Amygdala (tissue), 56 donors: ENCODE data around the gene MAP3K10.
A peak's percentile ranks its signal among the peaks of the same experiment; 100 is the strongest.

ENCODE experiments used
- DNase-seq, 56 donors: peaks; one replicate each; lab custom pipeline; 2025; lab: John Stamatoyannopoulos, UW

MAP3K10 gene

DNA sequence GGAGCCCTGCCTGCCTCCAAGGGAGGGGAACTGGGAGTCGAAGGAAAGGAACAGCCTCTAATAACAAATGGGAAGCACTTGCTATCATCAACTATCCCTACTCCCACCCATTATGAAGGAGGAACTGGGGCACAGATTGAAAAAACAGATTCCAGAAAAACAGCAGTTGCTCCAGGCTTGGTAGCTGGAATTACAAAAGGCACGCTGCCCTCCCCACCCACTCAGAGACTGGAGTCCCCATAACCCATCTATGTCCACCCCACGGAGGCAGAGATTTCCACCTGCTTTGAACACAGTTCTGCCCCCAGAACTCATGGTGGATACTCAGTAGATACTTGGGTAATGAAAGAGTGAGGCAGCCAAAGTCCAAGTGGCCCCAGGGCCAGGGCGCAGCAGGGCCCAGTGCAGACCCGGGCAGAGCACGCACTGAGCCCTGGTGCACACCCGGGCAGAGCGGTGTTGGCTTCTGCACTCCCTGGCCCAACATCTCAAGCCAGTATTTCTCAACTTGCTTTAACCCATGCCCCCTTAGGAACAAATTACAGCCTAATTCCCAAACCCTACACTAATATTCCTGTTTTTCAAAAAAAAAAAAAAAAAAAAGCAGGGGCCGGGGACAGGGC, 54.4 kb downstream of the MAP3K10 start:
- no peak for DNase-seq

GRCh38 chr19:40246292-40247073, 55.3 kb downstream of the MAP3K10 start:
- no peak for DNase-seq

- no peak for DNase-seq
Measured at GRCh38 chr19:40247178-40247577, 56.0 kb downstream of the MAP3K10 start.

DNA sequence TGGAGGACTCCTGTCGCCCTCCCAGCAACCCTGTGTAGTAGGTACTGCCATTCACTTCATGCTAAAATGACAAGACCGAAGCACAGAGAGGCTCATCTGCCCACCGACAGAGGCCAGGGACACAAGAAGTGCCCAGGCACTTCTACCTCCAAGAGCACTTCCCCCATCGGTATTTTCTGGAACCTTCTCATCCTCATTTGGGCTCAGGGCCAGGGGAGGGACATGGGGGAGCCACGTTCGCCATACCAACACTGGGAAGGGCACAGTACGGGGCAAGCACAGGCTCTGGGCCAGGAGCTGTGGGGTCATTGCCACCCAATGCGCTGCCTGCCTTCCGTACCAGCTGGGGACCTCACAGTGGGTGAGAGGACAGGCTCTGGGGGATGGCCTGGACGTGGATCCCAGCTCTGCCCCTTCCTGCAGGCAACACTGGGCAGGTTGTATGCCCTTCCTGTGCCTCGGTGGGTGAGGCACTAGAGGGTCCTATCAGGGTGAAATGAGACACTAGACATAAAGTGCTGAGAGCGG, 56.6 kb downstream of the MAP3K10 start:
- peak in 2 of 56 donors; percentile 11 to 69 for DNase-seq

GRCh38 chr19:40249201-40249600, 58.0 kb downstream of the MAP3K10 start:
- DNase-seq: peak in 1 of 56 donors; percentile 31

DNA sequence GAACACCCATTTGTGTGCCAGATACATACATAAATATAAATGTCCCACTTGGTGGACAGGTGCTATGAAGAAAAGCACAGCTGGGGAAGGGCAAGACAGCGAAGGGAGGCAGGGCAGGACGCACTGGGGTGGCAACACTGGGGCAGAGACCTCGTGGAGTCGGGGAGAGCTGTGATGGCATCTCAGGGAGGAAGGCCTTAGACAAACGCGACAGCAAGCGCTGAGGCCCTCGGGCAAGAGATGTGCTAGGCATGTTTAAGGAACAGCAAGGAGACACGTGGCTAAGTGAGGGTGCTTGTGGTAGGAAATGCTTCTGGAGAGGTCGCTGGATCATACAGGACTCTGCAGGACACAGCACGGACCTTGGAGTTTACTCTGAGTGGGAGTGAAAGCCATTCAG, 58.6 kb downstream of the MAP3K10 start:
- DNase-seq: no peak

DNA sequence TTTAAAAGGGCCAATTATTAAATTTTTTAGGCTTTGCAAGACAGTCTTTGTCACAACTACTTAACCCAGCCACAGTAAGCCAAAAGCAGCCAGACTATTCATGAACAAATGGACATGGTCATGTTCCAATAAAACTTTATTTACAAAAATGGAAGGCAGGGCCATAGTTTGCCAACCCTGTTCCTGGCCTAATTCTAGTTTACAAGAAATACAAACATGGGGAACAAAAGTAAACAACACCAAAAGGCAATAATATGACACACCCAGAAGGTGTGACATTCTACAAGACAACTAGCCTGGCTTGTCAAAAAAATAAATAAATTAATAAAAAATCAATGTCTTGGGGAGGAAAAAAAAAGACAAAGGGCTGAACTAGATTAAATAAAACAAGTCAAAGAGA, 60.0 kb downstream of the MAP3K10 start:
- DNase-seq: no peak

DNA sequence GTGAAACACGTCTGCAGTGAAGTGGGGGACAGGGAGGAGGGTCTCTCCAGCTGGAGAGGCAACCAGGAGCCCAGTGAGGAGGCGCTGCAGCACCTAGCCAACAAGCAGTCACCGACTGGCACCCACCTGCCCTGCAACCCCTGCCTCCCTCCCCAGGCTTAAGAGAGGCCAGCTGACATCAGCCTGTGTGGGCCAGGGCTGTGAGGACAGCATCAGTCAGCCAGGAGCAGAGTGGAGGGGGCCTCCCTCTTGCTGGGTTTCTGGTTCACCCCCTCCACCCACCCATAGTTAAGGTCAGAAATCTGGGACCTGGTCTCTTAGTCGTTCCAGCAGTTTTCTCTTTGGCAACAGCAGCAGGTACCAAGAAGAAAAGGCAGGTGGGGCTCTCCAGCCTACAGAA, 60.8 kb downstream of the MAP3K10 start:
- DNase-seq: no peak

DNA sequence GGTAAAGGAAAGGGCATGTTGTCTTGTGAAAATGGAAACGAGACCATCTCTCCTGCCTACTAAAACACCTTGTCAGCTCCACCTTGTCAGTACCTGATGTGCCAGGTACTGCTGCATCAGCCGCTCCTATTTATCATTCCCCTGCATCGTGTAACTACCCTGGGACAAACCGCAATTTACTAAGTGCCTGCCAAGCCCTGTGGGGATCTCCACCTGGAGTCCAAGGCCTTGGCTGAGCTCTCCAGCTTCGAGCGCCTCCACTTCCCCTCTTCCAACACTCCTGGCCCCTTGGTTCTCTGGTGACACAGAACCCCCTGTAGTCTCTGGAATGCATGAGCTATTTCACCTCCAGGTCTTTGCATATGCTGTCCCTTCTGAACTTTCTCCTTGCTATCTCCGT, 61.2 kb downstream of the MAP3K10 start:
- DNase-seq: no peak

- DNase-seq: no peak
Measured at GRCh38 chr19:40253611-40254092, 62.4 kb downstream of the MAP3K10 start.

DNA sequence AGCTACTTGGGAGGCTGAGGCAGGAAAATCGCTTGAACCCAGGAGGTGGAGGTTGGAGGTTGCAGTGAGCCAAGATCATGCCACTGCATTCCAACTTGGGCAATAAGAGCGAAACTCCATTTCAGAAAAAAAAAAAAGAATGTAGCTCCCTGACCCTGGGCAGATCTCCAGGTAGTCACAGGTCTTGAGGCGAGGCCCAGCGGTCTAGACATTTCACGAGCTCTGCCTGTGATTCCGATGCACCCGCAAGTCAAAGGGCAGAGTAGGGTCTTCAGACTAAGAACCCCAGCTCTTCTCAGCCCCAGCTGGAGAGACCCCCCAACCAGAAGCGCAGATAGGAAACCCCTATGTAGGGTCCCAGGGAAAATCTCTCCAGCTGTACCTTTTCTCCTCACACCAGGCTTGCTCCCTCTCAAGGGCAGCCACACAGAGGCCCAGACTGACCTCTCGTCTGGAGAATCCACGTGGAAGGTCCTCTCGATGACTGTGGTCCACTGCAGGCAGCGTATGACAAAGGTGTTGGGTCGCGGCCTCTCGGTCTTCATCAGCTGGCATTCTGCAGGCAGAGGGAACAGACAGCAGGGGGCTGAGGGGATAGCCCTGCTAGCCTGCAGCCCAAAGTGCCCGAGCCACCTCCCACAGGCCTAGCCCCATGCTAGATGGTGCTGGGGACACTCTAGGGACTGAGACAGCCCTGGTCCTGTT, 63.6 kb downstream of the MAP3K10 start:
- DNase-seq: no peak

GRCh38 chr19:40255619-40256166, 64.5 kb downstream of the MAP3K10 start:
- no peak for DNase-seq

DNA sequence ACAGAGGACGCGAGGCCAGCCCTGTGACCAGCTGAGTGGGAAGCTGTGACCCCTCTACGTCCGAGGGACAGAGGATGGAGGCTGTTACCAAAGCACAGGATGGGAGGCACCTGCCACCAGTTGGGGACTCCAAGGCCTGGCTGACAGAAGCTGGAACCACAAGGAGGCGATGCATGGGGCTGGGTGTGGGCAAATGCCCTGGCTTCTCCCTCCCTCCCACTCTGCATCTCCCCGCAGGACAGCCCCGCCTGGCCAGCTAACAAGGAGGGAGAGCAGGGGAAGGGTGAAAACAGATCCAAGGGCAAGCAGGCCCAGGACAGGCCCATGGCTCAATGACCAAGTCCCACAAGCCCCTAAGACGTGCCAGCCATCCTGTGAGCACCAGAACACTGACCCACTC, 65.3 kb downstream of the MAP3K10 start:
- DNase-seq: no peak

DNA sequence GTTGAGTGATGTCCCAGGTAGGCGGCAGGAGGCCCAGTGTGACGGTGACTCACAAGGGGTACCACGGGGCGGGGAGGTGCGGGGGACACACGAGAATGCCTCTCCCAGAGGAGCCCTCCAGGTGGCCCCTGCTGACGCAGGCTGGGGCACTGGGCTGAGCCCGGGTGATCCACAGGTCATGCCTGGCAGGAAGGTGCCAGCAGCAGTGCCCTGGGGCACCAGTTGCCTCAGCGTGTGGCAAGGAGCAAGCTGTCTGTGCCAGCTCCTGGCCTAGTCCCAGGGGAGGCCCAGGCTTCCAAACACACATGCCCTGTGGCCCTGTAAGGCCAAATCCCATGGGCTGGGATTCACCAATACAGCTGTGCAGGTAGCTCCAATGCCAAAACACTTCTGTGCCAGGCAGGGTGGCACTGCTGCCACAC, 65.9 kb downstream of the MAP3K10 start:
- peak in 1 of 56 donors; percentile 34 for DNase-seq

- no peak for DNase-seq
Measured at GRCh38 chr19:40261631-40262030, 70.4 kb downstream of the MAP3K10 start.

DNA sequence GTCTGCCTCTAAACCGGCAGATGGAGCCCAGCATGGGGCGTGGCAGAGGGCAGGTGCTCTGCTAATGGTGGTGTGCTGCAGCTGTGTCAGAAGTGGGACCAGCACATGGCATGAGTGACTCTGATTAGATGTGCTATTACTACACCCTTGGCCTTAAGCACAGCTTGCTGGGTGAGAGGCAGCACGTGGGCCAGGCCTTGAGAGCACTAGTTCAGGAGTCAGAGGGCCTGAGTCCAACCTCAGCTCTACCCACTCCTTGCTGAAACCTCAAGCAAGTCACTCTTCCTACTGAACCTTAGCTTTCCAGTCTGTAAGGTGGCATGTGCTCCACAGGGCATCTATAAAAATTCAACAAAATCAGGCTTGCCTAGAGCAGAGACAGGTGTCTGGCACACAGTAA, 71.2 kb downstream of the MAP3K10 start:
- DNase-seq: no peak

DNA sequence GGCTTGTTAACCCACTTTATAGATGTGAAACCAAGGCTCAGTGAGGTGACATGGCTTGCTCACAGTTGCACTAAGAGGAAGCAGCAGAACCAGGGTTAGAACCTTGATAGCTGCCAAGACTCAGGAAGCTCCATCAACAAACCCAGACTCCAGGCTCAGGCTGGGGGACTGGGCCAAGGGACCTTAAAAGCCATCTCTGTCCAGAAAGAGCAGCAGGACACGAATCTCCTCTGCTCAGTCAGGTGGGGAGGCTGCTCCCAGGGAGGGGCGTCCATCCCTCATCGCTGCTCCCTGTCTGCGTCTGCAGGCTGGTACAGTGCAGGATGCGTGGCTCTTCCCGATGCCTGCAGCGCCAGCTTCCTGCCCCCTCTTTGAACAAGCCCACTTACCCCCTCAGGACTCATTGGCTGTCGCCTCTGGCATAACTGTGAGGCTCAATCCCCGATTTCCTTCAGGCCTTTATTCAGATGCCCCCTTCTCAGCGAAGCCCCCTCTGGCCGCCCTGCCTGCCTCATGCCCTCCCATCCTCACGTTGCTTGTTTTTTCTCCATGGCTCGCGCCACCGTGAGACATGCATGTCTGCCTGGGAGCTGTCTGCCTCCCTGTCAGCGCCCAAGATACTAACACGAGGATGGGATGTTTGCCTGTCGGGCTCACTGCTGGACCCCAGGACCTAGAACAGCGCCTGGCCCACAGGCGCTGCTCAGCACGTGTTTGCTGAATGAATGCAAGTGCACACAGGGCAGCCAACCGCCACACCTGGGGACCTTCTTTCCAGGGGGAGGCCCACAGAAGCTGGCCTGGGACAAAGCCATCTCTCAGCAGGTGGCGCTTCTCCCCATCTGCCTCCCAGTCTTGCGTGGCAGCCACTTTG, 72.5 kb downstream of the MAP3K10 start:
- DNase-seq: no peak

DNA sequence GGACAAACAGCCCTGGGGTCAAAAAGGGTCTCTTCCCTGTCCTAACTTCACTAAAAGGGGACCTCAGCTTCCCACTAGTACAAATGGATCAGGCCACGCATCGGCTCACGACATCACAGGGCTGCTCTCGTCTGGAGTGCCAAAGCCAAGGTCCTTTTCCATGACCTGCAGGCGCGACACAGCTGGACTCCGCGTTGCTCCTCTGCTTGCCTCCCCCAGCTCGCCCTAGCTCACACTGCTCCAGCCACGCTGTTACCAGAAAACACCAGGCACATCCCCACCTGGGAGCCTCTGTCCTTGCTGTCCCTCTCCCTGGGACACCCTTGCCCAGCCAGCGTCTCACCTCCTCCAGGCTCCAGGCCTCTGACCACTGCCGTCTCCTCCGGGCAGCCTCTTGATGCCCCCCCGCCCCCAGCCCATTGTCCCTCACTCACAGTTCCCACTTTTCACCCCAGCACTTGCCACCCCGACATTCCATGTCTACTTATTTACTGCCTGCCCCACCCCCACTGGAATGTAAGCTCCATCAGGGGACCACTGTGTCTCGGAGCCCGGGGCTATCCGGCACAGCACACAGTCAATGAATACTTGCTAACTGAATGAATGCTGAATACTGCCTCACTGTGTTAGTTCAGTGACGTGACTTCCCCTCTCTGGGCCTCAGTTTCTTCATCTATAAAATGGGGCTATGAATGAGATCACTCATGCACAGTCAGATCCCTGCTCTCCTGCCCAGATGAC, 73.3 kb downstream of the MAP3K10 start:
- no peak for DNase-seq
